Pancreas (tissue), 10 donors: ENCODE results near the gene LTBP1. TPM values are rescaled to one million over a fixed set of nuclear protein-coding genes. Genes with fewer than 3 reads are reported as not detected.

Experiments used
- ATAC-seq, 4 donors: fragments of 200-7000 bp; cut with Tn5 transposase; one replicate each; pipeline versions ENCODE4 v1.8.0 to v1.9.1; 2020; ENCODE audit warnings: mild to moderate bottlenecking in 4 of 4, moderate library complexity in 4 of 4
- DNase-seq, 6 donors: peaks; one replicate each; pipeline ENCODE4 v3.0.0-alpha.2; 2020
- FAIRE-seq: peaks from 2 replicates; lab custom pipeline; 2012; peaks lifted over from hg19 to GRCh38; lab: Jason Lieb, UNC
- H3K27ac ChIP-seq, 4 donors: fragments of 200-600 bp; sonication (generic); 1 replicate in 3 of 4; 2 replicates in 1 of 4; pipeline versions ENCODE4 v1.5.0 to v1.8.0; 2020
- H3K27me3 ChIP-seq, 4 donors: fragments of 200-600 bp; one replicate each; pipeline ENCODE4 v1.8.0; 2021
- H3K36me3 ChIP-seq, 3 donors: fragments of 200-600 bp; sonication (generic) in 1 of 3; one replicate each; pipeline versions ENCODE4 v1.5.0 to v1.8.0; 2020 to 2021
- H3K4me1 ChIP-seq, 3 donors: fragments of 200-600 bp; one replicate each; pipeline ENCODE4 v1.8.0; 2021
- H3K4me3 ChIP-seq, 4 donors: fragments of 200-600 bp; sonication (generic) in 2 of 4; one replicate each; pipeline versions ENCODE4 v1.5.0 to v1.8.0; 2020 to 2021
- H3K9me3 ChIP-seq, 4 donors: fragments of 200-600 bp; one replicate each; pipeline ENCODE4 v1.8.0; 2021
- CTCF ChIP-seq, 4 donors: fragments of 200-600 bp; sonication (generic) in 3 of 4; IDR thresholded peaks; one replicate each; pipeline versions ENCODE4 v1.5.0 to v1.8.0; 2021; ENCODE audit warnings: antibody characterized with exemption in 4 of 4
- WGBS, 2 donors: extraction: QIAGEN DNeasy Blood & Tissue Kit; methylation state at CpG; one replicate each; pipeline ENCODE4 v1.1.7; 2013; 5-methylcytosine and 5-hydroxymethylcytosine counted together
- intact Hi-C, 3 donors: fragments of 100-400 bp; cut with DNase I; formaldehyde crosslinking; loops; one replicate each; pipeline versions ENCODE4 v1.11.1 to v1.14.2; 2022
- polyA plus RNA-seq, 2 donors: library from polyadenylated mRNA; stranded (reverse); fragments of 200-250 nt; gene quantifications; one replicate each; pipeline ENCODE4 v1.2.3, GENCODE V29; 2013
- total RNA-seq, 6 donors: library from RNA; stranded (reverse); fragmentation: NEBNext Ultra II Directional in 4 of 6; extraction: Animal tissue kit (Norgen Biotek cat#: 25700) in 4 of 6; gene quantifications; one replicate each; pipeline versions ENCODE4 v1.2.1 to v1.2.4, GENCODE V29; 2021 to 2023
- donor health status: healthy with polysubstance abuse.
- donor health status: DM: no; HTN: no; CAD: no; lungs with moderate emphysema.
- donor health status: DM: no; HTN: no; CAD: no.
- donor health status: control.
- donor health status: control.
- donor health status: Bipolar disorder and iron deficiency.
- donor health status: DM: yes; HTN: yes; CAD: no.
- donor health status: DM: no; HTN: no; CAD: no.
- donor health status: DM: no; HTN: no; CAD: no.
- donor health status: DM: yes; HTN: yes; CAD: no.

The LTBP1 gene
- total and polyA plus RNA-seq, 8 donors, result 0.83 to 21.2 (median 2.6) TPM

- Histone ChIP-seq H3K27ac (no peak overlapping the region), H3K4me1 (no peaks in the 10 kb centered on the region), H3K27me3 (no peaks in the 10 kb centered on the region), H3K36me3 (no peaks in the 10 kb centered on the region), H3K4me3 (no peak overlapping the region), H3K9me3 (no peaks in the 10 kb centered on the region)
- no peak for FAIRE-seq
- 92 to 93% methylated on average over 3 of the region's 3 CpGs for WGBS, 2 donors
- intact Hi-C loops, result no loop called here
- DNase-seq, result no peak
- TF ChIP-seq CTCF (IDR thresholded peaks at IDR 0.05), result no peak
- ATAC-seq, result no peak
These were observed 7.8 kb upstream of the LTBP1 start for GRCh38 chr2:32938934-32939333.

DNA sequence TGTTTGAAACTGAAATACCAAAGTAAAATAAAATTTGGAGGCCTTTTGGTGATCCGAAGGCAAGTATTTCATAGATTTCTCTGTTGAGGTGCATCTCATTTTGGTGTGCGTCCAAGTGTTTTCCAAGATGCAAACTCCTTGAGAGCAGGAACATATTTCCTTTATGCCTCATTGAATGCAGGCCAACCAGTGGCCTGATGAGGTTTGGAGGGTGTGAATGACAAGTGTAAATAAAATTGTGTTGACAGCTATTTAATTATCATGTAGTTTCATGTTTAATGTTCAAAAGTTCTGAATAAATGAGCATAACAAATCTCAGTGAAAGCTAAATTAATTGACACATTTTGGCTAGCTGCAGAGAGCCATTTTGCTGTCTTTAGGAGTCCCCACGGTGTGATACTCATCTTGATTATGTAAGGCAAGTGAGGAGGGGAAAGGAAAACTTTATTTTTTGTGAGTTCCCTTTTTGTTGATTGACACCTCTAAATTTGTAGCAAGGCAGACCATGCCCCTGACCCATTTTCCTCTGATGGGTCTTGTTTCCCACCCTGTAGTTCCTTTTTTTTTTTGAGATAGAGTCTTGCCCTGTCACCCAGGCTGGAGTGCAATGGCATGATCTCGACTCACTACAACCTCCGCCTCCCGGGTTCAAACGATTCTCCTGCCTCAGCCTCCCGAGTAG, 6.3 kb upstream of the LTBP1 start:
- DNase-seq (no peak), FAIRE-seq (no peak), ATAC-seq (no peak)
- H3K4me1 ChIP-seq, result no peaks in the 10 kb centered on the region
- H3K9me3 ChIP-seq, result no peaks in the 10 kb centered on the region
- H3K27ac ChIP-seq, result no peak overlapping the region
- H3K27me3 ChIP-seq, result no peaks in the 10 kb centered on the region
- intact Hi-C loops, result no loop called here
- 88 to 90% methylated on average over 8 of the region's 8 CpGs for WGBS, 2 donors
- H3K36me3 ChIP-seq, result no peaks in the 10 kb centered on the region
- no peak for TF ChIP-seq CTCF (IDR thresholded peaks at IDR 0.05)
- H3K4me3 ChIP-seq, result no peak overlapping the region

DNA sequence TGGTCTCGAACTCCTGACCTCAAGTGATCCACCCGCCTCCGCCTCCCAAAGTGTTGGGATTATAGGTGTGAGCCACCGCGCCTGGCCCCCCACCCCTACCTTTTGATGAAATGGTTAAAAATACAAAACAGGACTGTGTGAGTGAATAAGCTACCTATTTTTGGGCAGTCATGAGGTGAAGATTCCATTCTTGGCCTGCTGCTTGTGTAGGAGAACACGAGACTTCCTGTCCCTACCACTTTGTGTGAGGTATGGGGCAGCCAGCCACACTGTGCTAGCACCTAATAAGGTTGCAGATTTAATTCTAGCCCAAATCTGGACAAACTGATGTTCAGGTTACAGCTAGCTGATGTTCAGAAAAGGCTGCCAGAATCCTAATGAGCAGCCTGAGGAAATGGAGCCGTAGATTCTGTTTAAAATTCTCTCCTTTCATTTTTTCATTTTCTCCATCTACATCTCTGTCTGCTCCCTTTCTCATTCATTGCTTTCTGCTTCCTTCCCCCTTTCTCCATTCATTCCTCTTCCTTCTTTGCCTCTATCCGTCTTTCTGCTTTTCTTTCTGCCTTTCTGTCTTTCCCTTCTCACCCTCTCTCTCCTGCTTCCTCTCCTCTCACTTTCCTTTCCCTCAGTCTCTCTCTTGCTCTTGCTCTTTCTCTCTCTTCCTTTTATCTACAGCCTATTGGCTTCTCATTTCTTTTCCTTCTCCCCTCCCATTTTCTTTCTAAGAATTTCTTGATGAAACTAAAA, 4.6 kb upstream of the LTBP1 start:
- DNase-seq, result no peak
- ATAC-seq, result no peak
- Histone ChIP-seq H3K27ac (no peak overlapping the region), H3K4me1 (no peaks in the 10 kb centered on the region), H3K4me3 (no peak overlapping the region), H3K9me3 (no peaks in the 10 kb centered on the region), H3K36me3 (no peaks in the 10 kb centered on the region), H3K27me3 (no peaks in the 10 kb centered on the region)
- intact Hi-C loops, result no loop called here
- 92 to 94% methylated on average over 8 of the region's 8 CpGs for WGBS, 2 donors
- TF ChIP-seq CTCF (IDR thresholded peaks at IDR 0.05), result no peak
- no peak for FAIRE-seq

DNA sequence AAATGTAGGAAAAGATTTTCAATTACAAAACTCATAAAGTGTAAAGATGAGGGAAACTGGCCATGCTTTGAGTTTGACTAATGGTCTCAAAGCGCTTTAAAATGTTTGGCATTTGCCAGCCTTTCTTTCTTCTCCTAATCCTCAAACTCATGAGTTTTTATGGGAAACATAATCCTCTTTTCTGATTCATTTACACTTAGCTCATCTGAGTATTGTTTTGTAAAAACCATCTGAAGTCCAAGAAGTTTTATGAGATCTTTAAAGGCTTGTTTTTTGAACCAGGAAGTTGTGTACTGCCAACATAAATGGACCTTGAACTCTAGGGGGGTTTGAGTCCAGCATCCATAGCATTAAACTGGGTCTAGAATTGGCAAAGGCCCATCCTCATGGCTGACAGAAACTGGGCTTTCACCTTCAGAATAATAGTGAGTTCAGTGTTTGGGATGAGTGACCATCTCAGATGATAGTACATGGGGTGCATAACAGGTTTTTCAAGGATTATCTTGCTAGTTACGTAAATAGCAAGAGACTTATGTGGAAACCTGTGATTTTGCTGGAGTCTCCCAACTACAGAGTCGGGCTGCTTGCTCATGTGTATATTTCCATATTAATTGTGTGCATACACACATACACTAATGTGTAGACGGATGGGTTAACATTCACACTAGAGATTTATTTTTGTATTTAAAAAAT, 3.8 kb upstream of the LTBP1 start:
- no peaks in the 10 kb centered on the region for H3K27me3 ChIP-seq
- no peaks in the 10 kb centered on the region for H3K9me3 ChIP-seq
- no peaks in the 10 kb centered on the region for H3K36me3 ChIP-seq
- DNase-seq (no peak), FAIRE-seq (no peak), ATAC-seq (no peak)
- 76 to 85% methylated on average over 4 of the region's 4 CpGs for WGBS, 2 donors
- H3K4me1 ChIP-seq, result no peaks in the 10 kb centered on the region
- intact Hi-C loops, result no loop called here
- H3K27ac ChIP-seq, result no peak overlapping the region
- no peak overlapping the region for H3K4me3 ChIP-seq
- no peak for TF ChIP-seq CTCF (IDR thresholded peaks at IDR 0.05)
